Kidney glomerular epithelial cell (primary cell): ENCODE data around the gene RFC4.

ENCODE experiments used
- DNase-seq: peaks from one replicate; lab custom pipeline; 2025; lab: John Stamatoyannopoulos, UW

The RFC4 gene

DNA sequence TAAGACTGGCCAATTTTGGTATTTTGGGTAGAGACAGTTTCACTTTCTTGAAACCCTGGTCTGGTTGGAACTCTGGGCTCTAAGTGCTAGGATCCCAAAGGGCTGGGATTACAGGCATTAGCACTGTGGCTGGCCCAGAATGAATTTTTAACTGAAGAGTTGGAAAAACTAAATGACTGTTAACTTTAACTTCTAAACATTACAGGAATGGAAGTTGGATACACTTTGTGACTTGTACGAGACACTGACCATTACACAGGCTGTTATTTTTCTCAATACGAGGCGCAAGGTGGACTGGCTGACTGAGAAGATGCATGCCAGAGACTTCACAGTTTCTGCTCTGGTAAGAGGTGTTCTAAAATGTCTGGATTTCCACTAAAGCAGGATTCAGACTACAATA is 19.4 kb downstream of the RFC4 start:
- DNase-seq: no peak

DNA sequence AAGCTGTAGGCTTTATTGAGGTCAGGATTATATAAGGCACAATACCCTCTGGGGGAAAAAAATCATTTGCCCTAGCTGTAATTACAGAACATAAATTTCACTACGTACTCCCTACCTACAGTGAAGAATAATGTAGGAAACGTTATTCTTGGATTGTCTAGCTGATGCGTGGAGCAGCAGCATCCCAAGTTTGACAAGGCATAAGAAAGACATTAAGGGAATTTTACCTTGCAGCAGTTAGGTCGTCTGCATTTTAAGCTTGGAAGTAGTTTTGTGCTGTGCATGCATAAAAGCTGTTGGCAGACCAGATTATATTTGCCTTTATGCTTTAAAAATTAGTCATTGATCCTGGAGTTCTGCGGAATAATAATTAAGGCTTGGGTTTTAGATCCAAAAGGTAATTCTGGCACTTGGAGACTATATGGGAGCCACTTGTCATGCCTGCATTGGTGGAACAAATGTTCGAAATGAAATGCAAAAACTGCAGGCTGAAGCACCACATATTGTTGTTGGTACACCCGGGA is 20.7 kb downstream of the RFC4 start:
- DNase-seq: no peak

DNA sequence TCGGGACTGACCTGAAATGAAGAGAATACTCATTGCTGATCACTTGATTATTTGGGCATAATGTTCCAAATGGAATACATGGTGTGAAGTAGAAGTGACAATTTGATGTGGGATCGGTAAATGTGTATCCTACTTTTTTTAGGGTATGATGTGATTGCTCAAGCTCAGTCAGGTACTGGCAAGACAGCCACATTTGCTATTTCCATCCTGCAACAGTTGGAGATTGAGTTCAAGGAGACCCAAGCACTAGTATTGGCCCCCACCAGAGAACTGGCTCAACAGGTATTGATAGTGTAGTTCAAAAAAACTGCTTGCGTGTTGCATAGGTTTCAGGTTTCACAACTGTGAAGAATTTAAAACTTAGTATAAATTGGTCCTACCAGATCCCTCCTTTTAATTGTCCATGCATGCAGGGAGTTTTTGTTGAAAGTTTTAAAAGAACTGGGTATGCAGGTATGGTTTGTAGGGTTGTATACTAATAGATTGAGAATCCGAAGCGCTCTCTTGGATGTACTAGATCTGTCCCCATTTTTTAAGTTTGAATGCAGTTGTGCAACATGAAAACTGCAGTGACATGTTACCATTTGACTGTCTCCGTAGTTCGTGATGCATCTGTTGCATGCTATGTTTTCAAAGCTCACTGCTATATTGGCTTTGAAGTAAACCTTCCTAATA is 21.3 kb downstream of the RFC4 start:
- peak; percentile 37 for DNase-seq

DNA sequence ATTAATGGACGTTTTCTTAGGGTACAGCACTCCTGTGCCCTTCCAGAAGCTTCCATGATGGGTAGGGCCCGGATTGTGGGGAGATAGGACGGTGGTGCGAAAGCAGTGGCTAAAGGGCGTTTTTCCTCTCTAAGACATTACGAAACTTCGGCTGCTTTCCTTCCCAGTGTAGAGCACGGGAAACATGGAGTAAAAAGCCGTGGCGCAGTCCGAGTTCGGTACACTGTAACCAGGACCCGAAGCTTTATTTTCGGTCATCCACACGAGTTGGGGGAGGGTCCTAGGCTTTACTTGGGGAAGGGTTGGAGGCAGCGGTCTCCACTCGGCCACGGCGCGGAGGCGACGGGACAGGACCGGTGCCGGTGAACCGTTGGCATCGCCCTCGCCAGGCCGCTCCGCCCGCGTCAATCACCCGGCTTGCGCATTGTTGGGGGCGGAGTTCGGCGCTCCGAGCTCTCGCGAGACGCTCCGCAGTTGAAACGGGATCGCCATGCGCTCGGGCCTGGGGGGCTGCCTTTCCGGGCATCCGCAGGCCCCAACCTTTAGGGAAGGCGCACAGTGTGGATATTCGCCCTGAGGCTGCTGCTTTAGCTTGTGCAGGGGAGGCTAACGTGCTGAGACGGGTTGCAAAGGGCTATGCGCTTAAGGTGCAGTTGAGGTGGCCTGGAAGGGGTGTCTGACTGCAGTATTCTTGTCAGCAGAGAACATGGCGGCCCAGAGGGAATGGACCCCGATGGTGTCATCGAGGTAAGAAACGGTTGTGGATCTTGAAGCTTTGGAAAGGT is 22.4 kb downstream of the RFC4 start:
- peak; percentile 57 for DNase-seq

DNA sequence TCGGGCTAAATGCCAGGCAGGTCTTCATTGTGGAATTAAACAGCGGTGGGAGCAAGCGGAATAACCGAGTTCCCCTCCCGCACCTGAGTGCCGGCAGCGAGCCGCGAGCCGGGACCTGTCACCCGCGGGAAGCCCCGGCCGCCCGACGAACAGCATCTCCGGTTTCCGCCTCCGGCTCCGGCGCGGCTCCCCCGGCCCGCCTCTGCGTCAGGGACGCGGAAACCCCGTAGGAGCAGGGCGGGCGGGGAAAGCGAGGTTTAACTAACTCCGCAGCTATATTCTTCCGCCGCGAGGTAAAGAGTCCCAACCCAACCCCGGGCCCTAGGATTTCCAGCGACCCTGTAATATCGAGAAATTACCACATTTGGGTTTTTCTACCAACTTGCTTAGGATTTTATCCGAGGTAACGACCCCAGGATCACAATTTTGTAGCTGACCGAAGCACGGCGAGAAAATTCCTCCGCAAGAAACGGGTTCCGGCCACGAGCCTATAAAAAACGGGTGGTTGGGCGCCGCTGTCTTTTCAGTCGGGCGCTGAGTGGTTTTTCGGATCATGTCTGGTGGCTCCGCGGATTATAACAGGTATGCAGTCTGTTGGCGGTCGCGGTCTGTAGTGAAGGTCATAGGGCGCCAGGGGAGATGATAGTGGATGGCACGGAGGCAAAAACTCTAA is 23.1 kb downstream of the RFC4 start, which contains the start of gene EIF4A2:
Gene EIF4A2 (plus strand): TSS at position 520 of the 673 bp plus-strand sequence. CDS start 34 bp downstream, at position 554.
- DNase-seq: peak; percentile 82

DNA sequence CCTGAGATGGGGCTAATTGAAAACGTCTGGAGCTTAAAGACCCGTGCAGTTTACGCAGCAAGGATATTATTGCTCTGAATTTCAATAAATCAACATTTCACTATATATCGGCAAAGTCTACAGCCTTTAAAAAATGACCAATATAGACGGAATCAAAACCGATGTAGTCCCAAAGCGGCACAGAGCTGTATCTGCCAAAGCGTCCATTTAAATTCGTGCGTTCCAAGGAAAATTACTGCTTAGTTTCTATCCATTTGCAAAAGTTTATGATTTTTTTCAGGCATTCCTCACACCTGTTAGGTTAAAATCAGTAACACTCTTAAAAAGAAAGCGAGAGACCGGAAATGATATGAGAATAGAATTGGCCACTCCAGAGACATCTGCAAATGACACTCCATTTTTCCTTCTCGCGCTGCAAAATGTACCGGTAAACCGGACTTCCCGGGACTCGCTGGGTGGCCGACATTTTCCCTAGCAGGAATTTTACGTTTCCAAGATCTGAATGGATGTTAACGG is 23.7 kb downstream of the RFC4 start:
- peak; percentile 74 for DNase-seq

DNA sequence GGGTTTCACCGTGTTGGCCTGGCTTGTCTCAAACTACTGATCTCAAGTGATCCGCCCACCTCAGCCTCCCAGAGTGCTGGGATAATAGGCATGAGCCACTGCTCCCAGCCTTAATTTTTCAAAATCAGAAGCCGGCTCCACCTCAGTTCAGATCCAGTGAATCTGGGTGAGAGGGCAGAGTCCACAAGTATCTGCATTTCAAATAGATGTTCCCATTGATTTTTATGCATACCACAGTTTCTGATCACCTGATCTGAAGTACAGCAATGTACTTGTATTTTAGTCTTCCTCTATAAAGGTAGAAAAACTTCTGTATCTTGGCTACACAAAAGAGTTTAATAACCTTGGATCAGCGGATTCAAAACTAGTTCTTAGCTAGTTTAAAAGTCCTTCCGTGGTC is 27.1 kb downstream of the RFC4 start:
- DNase-seq: no peak

DNA sequence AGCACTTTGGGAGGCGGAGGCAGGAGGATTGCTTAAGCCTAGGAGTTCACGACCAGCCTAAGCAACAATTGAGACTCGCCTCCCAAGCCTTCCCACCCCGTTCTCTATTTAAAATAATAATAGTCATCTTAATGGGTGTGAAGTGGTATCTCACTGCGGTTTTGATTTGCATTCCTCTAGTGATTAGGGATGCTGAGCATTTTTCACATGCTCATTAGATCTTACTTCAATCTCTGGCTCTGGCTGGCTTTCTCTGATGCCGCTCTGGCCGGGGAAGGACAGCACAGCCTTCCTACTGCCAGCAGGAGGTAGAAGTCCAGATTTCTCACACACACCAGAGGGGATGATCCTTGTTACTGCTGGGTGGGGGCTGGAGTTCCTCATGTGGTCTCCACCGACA is 30.3 kb downstream of the RFC4 start:
- no peak for DNase-seq

DNA sequence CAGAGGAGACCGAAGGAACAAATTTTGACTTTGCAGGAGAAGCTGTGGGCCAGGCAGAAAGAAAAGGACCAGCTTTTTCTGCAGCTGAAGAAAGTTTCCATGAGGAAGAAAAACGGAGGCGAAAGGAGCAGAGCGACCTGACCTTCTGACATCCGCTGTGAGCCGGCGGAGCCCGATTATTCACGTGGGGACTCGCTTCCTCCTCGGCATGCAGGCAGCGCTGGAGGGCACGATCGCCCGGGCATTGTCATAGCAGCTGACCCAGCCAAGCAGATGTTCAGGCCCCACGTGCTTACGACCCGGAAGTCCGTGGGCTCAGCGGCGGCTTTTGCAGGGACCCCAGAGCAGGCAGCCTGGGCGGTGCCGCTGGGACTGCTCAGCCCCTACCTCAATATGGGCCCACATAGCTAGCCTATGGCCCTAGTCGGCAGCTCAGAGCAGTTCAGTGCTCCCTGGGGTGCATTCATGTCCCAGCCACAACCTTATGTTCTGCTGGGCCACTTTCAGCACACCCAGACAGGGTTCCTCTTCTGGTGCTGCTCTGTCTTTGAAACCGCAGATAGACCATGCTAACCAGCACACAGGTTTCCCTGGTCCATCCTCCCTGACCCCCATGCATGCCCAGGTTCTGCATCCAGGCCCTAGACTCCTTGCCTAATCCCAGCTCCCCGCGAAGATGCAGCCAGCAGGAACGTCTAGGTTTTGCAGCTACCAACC is 33.4 kb downstream of the RFC4 start:
- no peak for DNase-seq

DNA sequence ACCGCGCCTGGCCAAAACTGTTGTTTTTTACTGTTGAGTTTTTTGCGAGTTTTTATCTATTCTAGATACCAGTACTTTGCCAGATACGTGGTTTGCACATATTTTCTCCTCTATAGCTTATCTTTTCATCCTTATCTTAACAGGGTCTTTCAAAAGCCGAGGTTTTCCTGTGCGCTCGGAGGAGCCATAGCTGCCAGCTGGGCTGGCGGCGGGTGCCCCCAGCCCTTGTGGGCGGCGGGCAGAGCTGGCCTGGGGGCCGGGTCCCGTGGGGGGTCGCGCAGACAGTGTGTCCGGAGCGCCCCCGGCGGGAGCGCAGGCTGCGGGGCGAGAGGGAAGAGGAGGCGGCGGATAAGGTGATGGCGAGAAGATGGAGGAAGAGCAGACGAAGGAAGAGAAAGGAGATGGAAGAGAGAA is 34.0 kb downstream of the RFC4 start:
- DNase-seq: no peak

DNA sequence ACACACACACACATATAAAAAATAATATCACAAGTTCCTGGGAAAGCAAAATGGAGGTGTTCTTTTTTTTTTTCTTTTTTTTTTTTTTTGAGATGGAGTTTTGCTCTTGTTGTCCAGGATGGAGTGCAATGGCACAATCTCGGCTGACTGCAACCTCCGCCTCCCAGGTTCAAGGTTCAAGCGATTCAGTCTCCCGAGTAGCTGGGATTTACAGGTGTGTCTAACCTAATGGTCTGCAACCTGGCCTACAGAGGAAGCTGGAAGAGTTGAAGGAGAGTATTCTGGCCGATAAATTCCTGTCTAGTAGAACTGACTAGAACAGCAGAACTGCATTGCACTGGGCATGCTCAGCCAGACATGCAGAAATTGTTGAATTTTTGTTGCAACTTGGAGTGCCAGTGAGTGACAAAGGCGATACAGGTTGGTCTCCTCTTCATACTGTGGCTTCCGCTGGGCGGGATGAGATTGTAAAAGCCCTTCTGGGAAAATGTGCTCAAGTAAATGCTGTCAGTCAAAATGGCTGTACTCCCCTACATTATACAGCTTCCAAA is 45.3 kb downstream of the RFC4 start:
- no peak for DNase-seq

DNA sequence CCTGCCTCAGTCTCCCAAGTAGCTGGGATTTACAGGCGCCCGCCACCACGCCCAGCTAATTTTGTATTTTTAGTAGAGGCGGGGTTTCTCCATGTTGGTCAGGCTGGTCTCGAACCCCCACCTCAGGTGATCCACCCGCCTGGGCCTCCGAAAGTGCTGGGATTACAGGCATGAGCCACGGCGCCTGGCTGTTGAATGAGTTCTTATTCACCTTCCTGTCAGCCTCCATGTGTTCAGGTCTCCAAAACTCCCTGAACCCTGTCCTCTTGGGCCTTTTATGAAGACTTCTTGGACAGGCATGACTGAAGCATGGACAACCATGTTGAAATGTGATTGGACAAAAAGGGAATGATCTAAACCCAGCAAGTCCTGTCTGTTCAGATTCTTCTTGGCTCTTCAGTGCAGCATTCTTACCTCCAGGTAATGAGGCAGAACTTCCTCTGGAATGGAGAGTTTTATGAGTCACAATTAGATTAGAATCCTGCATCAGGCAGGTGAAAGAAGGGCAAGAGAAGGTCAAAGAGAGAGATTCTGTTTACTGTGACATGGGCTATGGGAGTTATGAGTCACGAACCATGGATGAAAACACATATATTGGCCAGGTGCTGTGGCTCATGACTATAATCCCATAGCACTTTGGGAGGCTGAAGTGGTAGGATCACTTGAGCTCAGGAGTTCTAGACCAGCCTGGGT is 46.0 kb downstream of the RFC4 start:
- DNase-seq: peak; percentile 75

DNA sequence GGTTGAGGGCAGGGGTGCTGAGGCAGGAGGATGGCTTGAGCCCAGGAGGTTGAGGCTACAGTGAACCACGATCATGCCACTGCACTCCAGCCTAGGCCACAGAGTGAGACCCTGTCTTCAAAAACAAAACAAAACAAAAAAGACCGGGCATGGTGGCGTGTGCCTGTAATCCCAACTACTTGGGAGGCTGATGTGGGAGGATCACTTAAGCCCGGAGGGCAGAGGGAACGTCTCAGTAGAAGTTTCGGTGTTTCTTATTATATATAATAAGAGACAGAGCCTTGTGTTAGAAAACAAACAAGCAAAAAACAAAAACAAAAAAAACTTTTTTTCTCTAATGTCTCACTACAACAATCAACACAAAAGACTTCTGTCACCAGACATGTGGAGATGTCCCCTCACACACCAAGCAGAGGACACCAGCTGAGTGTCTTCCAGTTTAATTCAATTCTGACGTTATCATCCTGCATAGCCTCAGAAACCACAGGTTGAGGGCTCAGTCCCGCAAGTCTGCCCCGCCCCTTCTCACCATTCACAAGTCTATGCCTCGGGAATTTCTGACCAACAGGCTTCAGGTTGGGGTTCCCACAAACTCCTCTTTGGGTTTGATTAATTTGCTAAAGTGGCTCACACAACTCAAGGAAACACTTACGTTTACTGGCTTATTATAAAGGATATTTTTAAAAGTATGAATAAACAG is 46.9 kb downstream of the RFC4 start:
- DNase-seq: no peak

DNA sequence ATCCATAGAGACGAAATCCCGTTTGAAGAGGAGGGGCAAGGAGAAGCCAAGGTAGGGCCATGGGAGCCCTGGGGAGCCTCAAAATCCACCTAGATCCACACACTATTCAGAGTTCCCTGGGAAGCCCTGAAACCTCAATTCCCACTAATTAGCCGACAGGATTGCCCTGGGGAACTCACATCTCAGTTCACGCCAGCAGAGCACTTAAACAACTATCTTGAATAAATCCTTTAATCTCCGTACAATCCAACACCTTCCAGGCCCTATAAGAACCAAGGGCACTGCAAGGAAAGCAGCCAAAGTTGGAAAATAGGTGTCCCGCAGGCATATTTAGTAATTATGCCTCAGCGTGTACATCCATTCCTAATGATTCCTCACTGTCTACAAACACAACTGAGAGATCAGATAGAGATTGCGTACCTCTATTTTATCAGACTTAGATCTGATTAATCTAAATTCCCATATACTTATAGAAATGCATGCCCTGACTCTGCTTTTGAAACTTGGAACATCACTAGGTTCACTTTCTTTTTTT is 48.5 kb downstream of the RFC4 start:
- DNase-seq: no peak

DNA sequence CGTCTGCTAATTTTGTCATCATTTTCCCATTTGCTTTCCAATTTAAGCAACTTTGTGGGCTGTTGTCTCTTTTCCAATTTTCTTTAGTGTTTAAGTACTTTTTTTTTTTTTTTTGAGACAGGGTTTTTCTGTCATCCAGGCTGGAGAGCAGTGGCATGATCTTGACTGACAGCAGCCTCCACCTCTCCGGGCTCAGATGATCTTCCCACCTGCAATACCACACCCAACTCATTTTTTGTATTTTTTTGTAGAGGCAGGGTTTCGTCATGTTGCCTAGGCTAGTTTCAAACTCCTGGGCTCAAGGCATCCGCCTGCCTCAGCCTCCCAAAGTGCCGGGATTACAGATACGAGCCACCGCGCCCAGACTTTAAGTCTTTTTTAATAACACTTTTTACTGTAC is 49.1 kb downstream of the RFC4 start:
- DNase-seq: no peak

DNA sequence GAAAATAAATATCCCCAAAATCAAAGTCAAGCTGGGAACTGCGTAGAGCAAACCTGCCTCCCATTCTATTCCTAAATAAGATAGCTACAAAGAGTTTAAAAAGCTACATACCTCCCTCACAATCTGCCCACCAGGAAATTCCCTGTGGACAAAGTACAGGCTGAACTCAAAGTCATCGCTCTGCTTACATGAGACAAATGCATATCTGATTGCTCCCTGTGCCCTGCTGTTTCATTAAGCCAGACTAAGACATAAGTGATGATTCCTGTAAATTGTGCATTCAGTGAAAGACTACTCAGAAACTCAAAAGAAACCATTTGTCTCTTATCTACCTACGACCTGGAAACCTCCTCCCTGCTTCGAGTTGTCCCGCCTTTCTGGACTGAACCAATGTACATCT is 51.4 kb downstream of the RFC4 start:
- DNase-seq: no peak

DNA sequence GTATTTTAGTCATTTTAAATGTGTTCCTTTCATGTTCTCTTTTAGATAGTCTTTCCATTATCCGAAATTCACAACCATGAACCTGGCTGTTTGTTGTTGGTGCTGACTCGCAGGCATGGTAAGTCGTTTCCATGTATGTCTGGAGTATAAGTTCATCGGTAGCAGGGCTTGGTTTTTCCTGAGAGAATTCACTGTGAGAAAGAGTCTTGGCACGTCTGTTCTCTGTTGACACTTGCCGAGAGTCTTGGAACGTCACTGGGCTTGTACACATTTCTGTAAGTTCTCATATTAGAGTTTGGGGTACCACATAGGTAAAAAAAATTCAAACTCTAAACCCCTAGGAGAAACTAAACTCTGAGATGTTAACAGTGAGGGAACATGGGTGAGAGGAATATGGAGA is 52.3 kb downstream of the RFC4 start:
- no peak for DNase-seq

DNA sequence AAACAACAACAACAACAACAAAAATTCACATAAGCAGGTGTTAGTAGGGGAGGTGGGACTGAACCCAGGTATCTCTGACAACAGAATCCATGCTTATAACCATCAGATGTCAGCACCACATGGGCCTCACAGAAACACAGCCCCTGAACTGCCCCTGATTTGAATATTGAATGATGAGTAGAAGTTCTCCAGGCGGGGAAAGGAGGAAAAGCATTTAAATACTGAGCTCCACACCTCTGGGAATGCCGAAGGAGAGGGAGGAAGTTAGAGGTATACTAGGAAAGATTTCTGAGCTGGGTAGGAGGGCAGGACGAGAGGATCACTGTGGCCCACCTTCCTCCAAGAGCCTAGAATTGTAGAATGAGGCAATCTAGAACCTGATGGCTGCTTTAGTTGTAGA is 54.8 kb downstream of the RFC4 start:
- DNase-seq: no peak

DNA sequence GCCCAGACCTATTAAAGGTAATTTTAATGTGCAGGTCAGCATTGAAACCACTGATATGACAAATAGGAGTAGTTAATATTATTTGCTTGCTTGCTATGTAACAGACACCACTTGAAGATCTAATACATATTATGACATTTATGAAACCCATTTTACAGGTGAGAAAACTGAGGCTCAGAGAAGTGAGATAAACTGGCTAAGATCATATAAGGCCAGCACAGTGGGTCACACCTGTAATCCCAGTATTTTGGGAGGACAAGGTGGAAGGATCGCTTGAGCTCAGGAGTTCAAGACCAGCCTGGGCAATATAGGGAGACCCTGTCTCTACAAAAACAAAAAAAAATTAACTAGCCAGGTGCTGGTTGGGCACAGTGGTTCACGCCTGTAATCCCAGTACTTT is 56.0 kb downstream of the RFC4 start:
- no peak for DNase-seq

DNA sequence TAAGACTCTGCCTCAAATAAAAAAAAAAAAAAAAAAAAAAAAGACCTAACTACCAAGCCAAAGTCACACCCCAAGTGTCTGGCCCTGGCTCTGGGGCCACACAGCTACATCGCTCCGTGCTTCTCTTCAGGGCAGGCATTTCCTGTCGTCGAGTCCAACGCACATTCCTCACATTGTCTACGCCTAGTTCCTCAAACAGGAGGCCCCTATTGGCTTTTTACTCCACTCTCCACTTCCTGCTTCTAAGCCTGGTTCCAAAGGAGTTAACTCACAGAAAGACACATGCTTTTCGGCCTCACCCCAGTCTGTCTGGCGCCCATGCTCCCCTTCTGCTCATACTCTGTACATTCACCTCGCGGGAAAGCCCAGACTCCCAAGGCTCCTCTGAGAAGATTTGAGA is 60.3 kb downstream of the RFC4 start:
- DNase-seq: peak; percentile 8
